Activated CD4-positive, CD25-positive, alpha-beta regulatory T cell treated with anti-CD3 and anti-CD28 coated beads, Interleukin-2, amount 50 U/mL, for 16 hours (primary cell): ENCODE measurements around the gene DDX3X.
"Not testable (repeated sequence)": the region's sequence is repeated elsewhere in the genome, so short reads cannot be mapped to it uniquely, and the experiment has no call there.

Experiments used
- DNase-seq: peaks from one replicate; pipeline ENCODE4 v3.0.0-alpha.2; 2020; ENCODE audit warnings: low read depth, low spot score

Gene DDX3X

GRCh38 chrX:41371575-41371974 lies 37.6 kb downstream of the DDX3X start:
- DNase-seq = not testable (repeated sequence)

- no peak for DNase-seq
Measured at GRCh38 chrX:41373989-41374606, 40.1 kb downstream of the DDX3X start.

GRCh38 chrX:41377624-41378023 lies 43.7 kb downstream of the DDX3X start:
- DNase-seq = no peak

- no peak for DNase-seq
Measured at GRCh38 chrX:41381685-41382084, 47.7 kb downstream of the DDX3X start.

GRCh38 chrX:41382714-41383645 lies 49.0 kb downstream of the DDX3X start:
- no peak for DNase-seq

- DNase-seq = no peak
Measured at GRCh38 chrX:41384051-41384705, 50.2 kb downstream of the DDX3X start.

- DNase-seq = no peak
Measured at GRCh38 chrX:41386222-41386990, 52.4 kb downstream of the DDX3X start.

- DNase-seq = no peak
Measured at GRCh38 chrX:41388543-41388942, 54.6 kb downstream of the DDX3X start.

- no peak for DNase-seq
Measured at GRCh38 chrX:41389311-41389888, 55.4 kb downstream of the DDX3X start.

GRCh38 chrX:41390576-41390975 lies 56.6 kb downstream of the DDX3X start:
- not testable (repeated sequence) for DNase-seq

GRCh38 chrX:41391606-41392005 lies 57.6 kb downstream of the DDX3X start:
- no peak for DNase-seq

GRCh38 chrX:41394293-41394692 lies 60.3 kb downstream of the DDX3X start:
- no peak for DNase-seq

GRCh38 chrX:41397219-41397618 lies 63.3 kb downstream of the DDX3X start:
- no peak for DNase-seq

- no peak for DNase-seq
Measured at GRCh38 chrX:41397768-41398167, 63.8 kb downstream of the DDX3X start.

- not testable (repeated sequence) for DNase-seq
Measured at GRCh38 chrX:41402556-41402955, 68.6 kb downstream of the DDX3X start.

- no peak for DNase-seq
Measured at GRCh38 chrX:41405551-41405950, 71.6 kb downstream of the DDX3X start.

GRCh38 chrX:41406201-41406600 lies 72.2 kb downstream of the DDX3X start:
- DNase-seq = no peak

GRCh38 chrX:41407816-41408215 lies 73.9 kb downstream of the DDX3X start:
- DNase-seq = no peak

GRCh38 chrX:41408576-41408975 lies 74.6 kb downstream of the DDX3X start:
- DNase-seq = no peak

- DNase-seq = no peak
Measured at GRCh38 chrX:41409006-41409405, 75.0 kb downstream of the DDX3X start.

GRCh38 chrX:41411222-41411621 lies 77.3 kb downstream of the DDX3X start:
- DNase-seq = not testable (repeated sequence)
